GM12878 (cell line): Measurements from ENCODE around the gene SYCN. TPM values are rescaled to one million over a fixed set of nuclear protein-coding genes. Genes with fewer than 3 reads are reported as not detected.

Experiments
- ATAC-seq: fragments of 200-7000 bp; cut with Tn5 transposase; 3 replicates; pipeline ENCODE4 v1.9.1; 2020; ENCODE audit warnings: mild to moderate bottlenecking, moderate library complexity
- BruUV-seq: library from RNA; stranded (reverse); fragments of 400-500 nt; replicated peaks from 2 replicates; lab custom pipeline; 2021; lab: Mats Ljungman, UMichigan
- CTCF ChIA-PET: fragments of 300-600 bp; sonication (Branson Sonifier 250); formaldehyde crosslinking; extraction: SDS; loops from one replicate; lab custom pipeline; 2021; ENCODE audit warnings: inconsistent platforms; lab: Yijun Ruan, JAX
- POLR2A ChIA-PET: fragments of 350-600 bp; formaldehyde crosslinking; extraction: SDS; loops from one replicate; lab custom pipeline; 2021; ENCODE audit warnings: inconsistent platforms; lab: Charles Lee
- RAD21 ChIA-PET: fragments of 300-600 bp; sonication (Branson Sonifier 250); formaldehyde crosslinking; loops from one replicate; lab custom pipeline; 2023; ENCODE audit warnings: antibody characterized with exemption; ENCODE audit not compliant: unreplicated experiment; lab: Charles Lee
- SMC1A ChIA-PET: fragments of 300-600 bp; sonication (Branson Sonifier 250); formaldehyde crosslinking; loops from one replicate; lab custom pipeline; 2023; ENCODE audit not compliant: unreplicated experiment, uncharacterized antibody; lab: Charles Lee
- DNase-seq: peaks from one replicate; pipeline ENCODE4 v3.0.0-alpha.2; 2011; ENCODE audit warnings: low read depth, low spot score
- FAIRE-seq: peaks from 3 replicates; lab custom pipeline; 2011; peaks lifted over from hg19 to GRCh38; lab: Jason Lieb, UNC
- H2AFZ ChIP-seq: 2 replicates; pipeline ENCODE4 v1.6.0; 2011; ENCODE audit warnings: low read depth, low read length, control low read depth; ENCODE audit not compliant: control insufficient read depth
- H3K27ac ChIP-seq: 2 replicates; pipeline ENCODE4 v1.5.1; 2011; ENCODE audit warnings: control low read depth; ENCODE audit not compliant: control insufficient read depth, insufficient read depth
- H3K27me3 ChIP-seq, 2 experiments: replicated peaks in 1 of 2; 2 replicates each; pipeline versions ENCODE4 v1.6.0 to v1.6.1; 2011; ENCODE audit warnings: low read length in 1 of 2; ENCODE audit not compliant: control insufficient read depth in 2 of 2, insufficient read depth in 2 of 2
- H3K36me3 ChIP-seq, 2 experiments: 2 replicates each; pipeline ENCODE4 v1.5.1; 2011; ENCODE audit warnings: low read length in 1 of 2; ENCODE audit not compliant: control insufficient read depth in 2 of 2, insufficient read depth in 2 of 2
- H3K4me1 ChIP-seq: 2 replicates; pipeline ENCODE4 v1.6.1; 2011; ENCODE audit warnings: mild to moderate bottlenecking, low read length, moderate library complexity, mixed read lengths; ENCODE audit not compliant: control insufficient read depth, insufficient read depth
- H3K4me2 ChIP-seq: 2 replicates; pipeline ENCODE4 v1.6.0; 2011; ENCODE audit warnings: control low read depth; ENCODE audit not compliant: control insufficient read depth, insufficient read depth
- H3K4me3 ChIP-seq: fragments of 200-600 bp; sonication (generic); 2 replicates; pipeline ENCODE4 v1.5.1; 2016
- H3K79me2 ChIP-seq: 2 replicates; pipeline ENCODE4 v1.6.0; 2011; ENCODE audit warnings: low read length; ENCODE audit not compliant: control insufficient read depth, insufficient read depth
- H3K9ac ChIP-seq: 2 replicates; pipeline ENCODE4 v1.8.0; 2011; ENCODE audit warnings: low read length, control low read depth, mixed read lengths; ENCODE audit not compliant: control insufficient read depth, insufficient read depth
- H3K9me3 ChIP-seq: replicated peaks from 3 replicates; pipeline ENCODE4 v1.5.1; 2011; ENCODE audit warnings: mild to moderate bottlenecking, low read length; ENCODE audit not compliant: control insufficient read depth, insufficient read depth
- H4K20me1 ChIP-seq: 2 replicates; pipeline ENCODE4 v1.6.0; 2011; ENCODE audit not compliant: control insufficient read depth, insufficient read depth
- MYB ChIP-seq: fragments of 150-350 bp; IDR thresholded peaks from 2 replicates; pipeline ENCODE4 v1.6.1; 2014; ENCODE audit warnings: mild to moderate bottlenecking, low read depth, low read length, borderline replicate concordance
- PAX5 ChIP-seq: IDR thresholded peaks from 2 replicates; pipeline ENCODE4 v1.6.1; 2011; ENCODE audit warnings: low read depth, low read length, borderline replicate concordance
- RAD21 ChIP-seq: IDR thresholded peaks from 2 replicates; pipeline ENCODE4 v1.6.1; 2011; ENCODE audit warnings: mild to moderate bottlenecking, low read depth, low read length, moderate library complexity; ENCODE audit not compliant: insufficient read depth
- SREBF1 ChIP-seq: IDR thresholded peaks from 2 replicates; pipeline ENCODE4 v1.6.1; 2012; ENCODE audit warnings: mild to moderate bottlenecking, low read length
- ZNF592 ChIP-seq: fragments of 450-650 bp; IDR thresholded peaks from 2 replicates; pipeline ENCODE4 v1.6.1; 2017; ENCODE audit warnings: mild to moderate bottlenecking, moderate library complexity
- WGBS: methylation state at CpG from one replicate; pipeline ENCODE4 v1.1.6; 2016; ENCODE audit warnings: low lambda C conversion rate; ENCODE audit not compliant: insufficient replicate concordance, insufficient coverage; ENCODE audit errors: missing lambda C conversion rate; 5-methylcytosine and 5-hydroxymethylcytosine counted together
- in situ Hi-C: fragments of 300-500 bp; cut with MboI; formaldehyde crosslinking; loops from 9 replicates; pipeline ENCODE4 v1.14.3; 2018; ENCODE audit warnings: mixed read lengths
- intact Hi-C: fragments of 100-400 bp; cut with micrococcal nuclease; formaldehyde crosslinking; loops from one replicate; pipeline ENCODE4 v1.14.2; 2022; ENCODE audit not compliant: unreplicated experiment
- polyA plus RNA-seq, 11 experiments: library from polyadenylated mRNA; depleted of rRNA in 4 of 11; unstranded in 6 of 11; stranded (reverse) in 5 of 11; fragments of >200 nt; fragmentation: Nextera tagmentation in 4 of 11; fragmentation: Illumina TruSeq in 1 of 11; extraction: Ambion mirVana in 4 of 11; extraction: Trizol in 1 of 11; gene quantifications; 1 replicate in 1 of 11; 2 replicates in 10 of 11; pipeline versions ENCODE4 v1.2.1 to v1.2.3, GENCODE V29; 2011 to 2016; ENCODE audit warnings: inconsistent platforms in 2 of 11, missing spikeins in 2 of 11, low read depth in 1 of 11
- total RNA-seq, 4 experiments: library from RNA; depleted of rRNA in 3 of 4; stranded (reverse); fragments of >200 nt in 3 of 4; fragmentation: Illumina TruSeq in 1 of 4; extraction: Trizol in 1 of 4; gene quantifications; 2 replicates each; pipeline versions ENCODE4 v1.2.1 to v1.2.3, GENCODE V29; 2013 to 2021

Gene SYCN
- total and polyA plus RNA-seq, 10 of the 15 experiments (the other 5 are each of a cell fraction or from before 2014, with no cell fraction given) = 0.54 TPM; not detected in 9

GRCh38 chr19:39172700-39173501 lies 31.2 kb downstream of the SYCN start:
- no peak overlapping the region for H3K4me3 ChIP-seq
- H3K27me3 ChIP-seq = no peaks in the 10 kb centered on the region
- H3K4me2 ChIP-seq = no peak overlapping the region
- in situ Hi-C loops = no loop called here
- no peak overlapping the region for H3K9ac ChIP-seq
- H2AFZ ChIP-seq = no peak overlapping the region
- POLR2A ChIA-PET = no interaction called here
- RAD21 ChIA-PET = no interaction called here
- H3K36me3 ChIP-seq = peaks cover 0 to 25% of the 10 kb centered on the region in 2 experiments; a peak in 2 of 4 replicates
- no TSS peak for BruUV-seq
- intact Hi-C loops = no loop called here
- TF ChIP-seq SREBF1 (no peak), PAX5 (no peak), RAD21 (no peak), ZNF592 (no peak), MYB (no peak)
- TF ChIP-seq, all 136 proteins: peak for 0
- no peaks in the 10 kb centered on the region for H4K20me1 ChIP-seq
- H3K4me1 ChIP-seq = no peaks in the 10 kb centered on the region
- H3K79me2 ChIP-seq = no peaks in the 10 kb centered on the region
- 94% methylated on average over 35 of the region's 45 CpGs for WGBS
- ChIA-PET SMC1A (no interaction called here), CTCF (no interaction called here)
- H3K27ac ChIP-seq = no peak overlapping the region
- no peaks in the 10 kb centered on the region for H3K9me3 ChIP-seq
- ATAC-seq (no peak), DNase-seq (no peak), FAIRE-seq (no peak)
